IMR-90 (cell line): Measurements from ENCODE around the gene CD300LF. TPM values are rescaled to one million over a fixed set of nuclear protein-coding genes. Genes with fewer than 3 reads are reported as not detected.

Source experiments
- ATAC-seq: fragments of 200-7000 bp; cut with Tn5 transposase; 2 replicates; pipeline ENCODE4 v1.9.1; 2020; ENCODE audit warnings: low read depth, mild to moderate bottlenecking, moderate library complexity
- BruUV-seq: library from RNA; stranded (reverse); fragments of 400-500 nt; replicated peaks from 2 replicates; lab custom pipeline; 2021; lab: Mats Ljungman, UMichigan
- CTCF ChIA-PET: fragments of 300-600 bp; formaldehyde crosslinking; extraction: SDS; loops from one replicate; lab custom pipeline; 2021; ENCODE audit warnings: antibody characterized with exemption; lab: Yijun Ruan, JAX
- POLR2A ChIA-PET: fragments of 300-600 bp; sonication (Branson Sonifier 250); formaldehyde crosslinking; loops from one replicate; lab custom pipeline; 2022; ENCODE audit warnings: antibody characterized with exemption; ENCODE audit not compliant: unreplicated experiment; lab: Charles Lee
- DNase-seq: peaks from one replicate; pipeline ENCODE4 v3.0.0; 2013
- H2AFZ ChIP-seq: replicated peaks from 2 replicates; pipeline ENCODE3; 2013; ENCODE audit warnings: low read length, mild to moderate bottlenecking; ENCODE audit not compliant: poor library complexity
- H2AK5ac ChIP-seq: 2 replicates; pipeline ENCODE4 v1.6.1; 2013; ENCODE audit warnings: low read depth, low read length, inconsistent platforms
- H2AK9ac ChIP-seq: replicated peaks from 2 replicates; pipeline ENCODE3; 2013; ENCODE audit warnings: mild to moderate bottlenecking, low read depth, low read length, moderate library complexity; ENCODE audit not compliant: poor library complexity
- H2BK120ac ChIP-seq: 2 replicates; pipeline ENCODE4 v1.6.1; 2013; ENCODE audit warnings: low read depth, low read length, inconsistent platforms
- H2BK15ac ChIP-seq: 3 replicates; pipeline ENCODE4 v1.6.1; 2013; ENCODE audit warnings: low read depth, low read length, inconsistent platforms
- H2BK20ac ChIP-seq: 2 replicates; pipeline ENCODE4 v1.6.1; 2013; ENCODE audit warnings: low read depth, mild to moderate bottlenecking, inconsistent platforms, low read length, moderate library complexity
- H2BK5ac ChIP-seq: 2 replicates; pipeline ENCODE4 v1.6.1; 2013; ENCODE audit warnings: mild to moderate bottlenecking, low read depth, low read length, inconsistent platforms; ENCODE audit not compliant: poor library complexity, severe bottlenecking
- H3K14ac ChIP-seq: replicated peaks from 2 replicates; pipeline ENCODE4 v1.6.1; 2013; ENCODE audit warnings: low read depth, low read length, inconsistent platforms
- H3K18ac ChIP-seq: 2 replicates; pipeline ENCODE4 v1.6.1; 2013; ENCODE audit warnings: low read depth, low read length, control low read depth
- H3K23ac ChIP-seq: 2 replicates; pipeline ENCODE4 v1.6.1; 2013; ENCODE audit warnings: low read depth, low read length, inconsistent platforms
- H3K27ac ChIP-seq: 2 replicates; pipeline ENCODE4 v1.5.1; 2013; ENCODE audit warnings: mild to moderate bottlenecking, control low read depth, low read length; ENCODE audit not compliant: insufficient read depth
- H3K27me3 ChIP-seq: 2 replicates; pipeline ENCODE4 v1.6.1; 2013; ENCODE audit warnings: low read length; ENCODE audit not compliant: control insufficient read depth, insufficient read depth
- H3K36me3 ChIP-seq: 2 replicates; pipeline ENCODE4 v1.6.1; 2013; ENCODE audit warnings: low read length, mixed read lengths; ENCODE audit not compliant: control insufficient read depth, insufficient read depth
- H3K4ac ChIP-seq: 2 replicates; pipeline ENCODE4 v1.6.1; 2013; ENCODE audit warnings: low read depth, low read length, inconsistent platforms
- H3K4me1 ChIP-seq: 2 replicates; pipeline ENCODE4 v1.6.1; 2013; ENCODE audit warnings: low read length, mixed read lengths; ENCODE audit not compliant: control insufficient read depth, insufficient read depth
- H3K4me2 ChIP-seq: 2 replicates; pipeline ENCODE4 v1.6.1; 2013; ENCODE audit warnings: low read depth, mild to moderate bottlenecking, control low read depth, low read length, moderate library complexity
- H3K4me3 ChIP-seq: 2 replicates; pipeline ENCODE4 v1.5.1; 2013; ENCODE audit warnings: low read depth, mild to moderate bottlenecking, control low read depth, low read length, moderate library complexity; ENCODE audit not compliant: insufficient read depth
- H3K56ac ChIP-seq: 2 replicates; pipeline ENCODE4 v1.6.1; 2013; ENCODE audit warnings: low read length, inconsistent platforms; ENCODE audit not compliant: insufficient read depth; ENCODE audit errors: extremely low read depth
- H3K79me1 ChIP-seq, 2 experiments: 2 replicates each; pipeline ENCODE4 v1.6.1; 2013; ENCODE audit warnings: low read length in 2 of 2, inconsistent platforms in 1 of 2, low read depth in 1 of 2
- H3K9ac ChIP-seq: 2 replicates; pipeline ENCODE4 v1.6.1; 2013; ENCODE audit warnings: low read depth, low read length, control low read depth
- H3K9me1 ChIP-seq: 2 replicates; pipeline ENCODE4 v1.6.1; 2013; ENCODE audit warnings: low read length, inconsistent platforms; ENCODE audit not compliant: insufficient read depth
- H3K9me3 ChIP-seq: 2 replicates; pipeline ENCODE4 v1.6.1; 2013; ENCODE audit warnings: low read length; ENCODE audit not compliant: control insufficient read depth, insufficient read depth
- H4K20me1 ChIP-seq: 2 replicates; pipeline ENCODE4 v1.6.1; 2013; ENCODE audit warnings: low read length, inconsistent platforms; ENCODE audit not compliant: insufficient read depth
- H4K5ac ChIP-seq: 2 replicates; pipeline ENCODE4 v1.6.1; 2013; ENCODE audit warnings: mild to moderate bottlenecking, low read depth, low read length, control low read depth
- H4K8ac ChIP-seq, 2 experiments: 2 replicates each; pipeline ENCODE4 v1.6.1; 2013; ENCODE audit warnings: low read depth in 2 of 2, low read length in 2 of 2, control low read depth in 1 of 2, inconsistent platforms in 1 of 2
- H4K91ac ChIP-seq: 2 replicates; pipeline ENCODE4 v1.6.1; 2013; ENCODE audit warnings: low read depth, low read length, inconsistent platforms; ENCODE audit not compliant: insufficient read depth
- POLR2A ChIP-seq: IDR thresholded peaks from 2 replicates; pipeline ENCODE4 v1.6.1; 2012; ENCODE audit warnings: mild to moderate bottlenecking, low read depth, low read length
- WGBS, 2 experiments: methylation state at CpG; one replicate each; pipeline versions ENCODE4 v1.1.5 to v1.1.7; 2013; ENCODE audit warnings: missing lambda C conversion rate in 2 of 2; ENCODE audit not compliant: insufficient read length in 1 of 2; ENCODE audit errors: extremely low coverage in 2 of 2; 5-methylcytosine and 5-hydroxymethylcytosine counted together
- dilution Hi-C: fragments of 300-500 bp; cut with HindIII; formaldehyde crosslinking; loops from one replicate; pipeline ENCODE4 v1.14.3; 2018; ENCODE audit warnings: low sequenced_read_pairs; ENCODE audit not compliant: unreplicated experiment
- in situ Hi-C: fragments of 300-500 bp; cut with MboI; formaldehyde crosslinking; loops from 3 replicates; pipeline ENCODE4 v1.14.3; 2019; ENCODE audit warnings: low sequenced_read_pairs, inconsistent platforms, mixed read lengths
- intact Hi-C: fragments of 100-400 bp; cut with micrococcal nuclease; formaldehyde crosslinking; loops from 2 replicates; pipeline ENCODE4 v1.10.0; 2022
- polyA plus RNA-seq, 3 experiments: library from polyadenylated mRNA; depleted of rRNA; stranded (reverse); fragments of >200 nt; gene quantifications; 2 replicates each; pipeline ENCODE4 v1.2.3, GENCODE V29; 2012; ENCODE audit warnings: low replicate concordance in 1 of 3
- total RNA-seq: library from RNA; depleted of rRNA; stranded (reverse); fragments of >200 nt; gene quantifications from 2 replicates; pipeline ENCODE4 v1.2.3, GENCODE V29; 2012

The CD300LF gene
- total and polyA plus RNA-seq, 2 of the 4 experiments (the other 2 are of a cell fraction): not detected

DNA sequence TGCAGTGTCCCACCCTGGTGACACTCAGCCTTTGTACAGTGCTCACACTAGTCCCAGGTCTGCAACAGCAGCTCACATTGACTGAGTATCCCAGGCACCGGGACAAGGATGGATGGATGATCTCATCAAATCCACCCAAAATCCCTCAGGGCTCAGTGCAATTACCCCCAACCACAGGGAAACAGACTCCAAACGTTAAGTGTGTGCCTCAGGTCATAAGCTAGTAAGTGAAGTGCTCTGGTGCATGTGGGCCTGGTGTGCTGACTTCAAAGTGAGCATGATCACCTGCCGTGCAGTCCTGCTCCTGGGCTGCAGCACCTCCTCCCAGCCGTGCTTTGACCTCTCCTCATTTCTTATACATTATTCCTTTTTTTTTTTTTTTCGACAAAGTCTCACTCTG, 58.0 kb downstream of the CD300LF start:
- H2BK5ac ChIP-seq: no peak overlapping the region
- no CpG with 5 or more reads among the region's 5 CpGs for whole genome bisulfite sequencing, 2 experiments
- H2BK15ac ChIP-seq: no peak overlapping the region
- no peak overlapping the region for H4K5ac ChIP-seq
- no peak overlapping the region for H2AK5ac ChIP-seq
- ATAC-seq: no peak
- H2AK9ac ChIP-seq: no peak overlapping the region
- no peak overlapping the region for H3K4me2 ChIP-seq
- no peak overlapping the region for H4K91ac ChIP-seq
- no peak overlapping the region for H2BK120ac ChIP-seq
- H3K79me1 ChIP-seq: no peaks in the 10 kb centered on the region
- no peak for TF ChIP-seq POLR2A
- H3K4me3 ChIP-seq: no peak overlapping the region
- no peak overlapping the region for H2BK20ac ChIP-seq
- ChIA-PET CTCF (no interaction called here), POLR2A (no interaction called here)
- no peak overlapping the region for H4K8ac ChIP-seq
- no peak overlapping the region for H3K23ac ChIP-seq
- H3K4me1 ChIP-seq: no peaks in the 10 kb centered on the region
- in situ Hi-C loops (no loop called here), dilution Hi-C loops (no loop called here), intact Hi-C loops (no loop called here)
- H3K27me3 ChIP-seq: no peaks in the 10 kb centered on the region; the same call in 1 of the 2 replicates
- no peaks in the 10 kb centered on the region for H3K36me3 ChIP-seq
- no peaks in the 10 kb centered on the region for H3K9me3 ChIP-seq
- H3K14ac ChIP-seq: no peak overlapping the region
- H3K27ac ChIP-seq: no peak overlapping the region
- BruUV-seq: no TSS peak
- H2AFZ ChIP-seq: no peak overlapping the region
- H3K9ac ChIP-seq: no peak overlapping the region
- H3K56ac ChIP-seq: no peak overlapping the region
- no peaks in the 10 kb centered on the region for H3K9me1 ChIP-seq
- no peak for DNase-seq
- no peaks in the 10 kb centered on the region for H4K20me1 ChIP-seq
- H3K4ac ChIP-seq: no peak overlapping the region
- no peak overlapping the region for H3K18ac ChIP-seq
